Thyroid gland (tissue), 4 donors: ENCODE measurements around the gene SLC25A6. TPM values are rescaled to one million over a fixed set of nuclear protein-coding genes. Genes with fewer than 3 reads are reported as not detected.
"Not testable (repeated sequence)": the region's sequence is repeated elsewhere in the genome, so short reads cannot be mapped to it uniquely, and the experiment has no call there.

ENCODE experiments used
- DNase-seq, 2 donors: peaks; one replicate each; pipeline ENCODE4 v3.0.0-alpha.2; 2019
- H3K27ac ChIP-seq, 3 donors: fragments of 200-600 bp; sonication (generic); 1 replicate in 2 of 3; 2 replicates in 1 of 3; pipeline ENCODE4 v1.5.1; 2016 to 2019; ENCODE audit warnings: mild to moderate bottlenecking in 1 of 3, moderate library complexity in 1 of 3
- H3K27me3 ChIP-seq: fragments of 200-600 bp; sonication (generic); one replicate; pipeline ENCODE4 v1.5.1; 2019
- H3K36me3 ChIP-seq, 2 donors: fragments of 200-600 bp; sonication (generic); one replicate each; pipeline ENCODE4 v1.5.1; 2016 to 2019
- H3K4me1 ChIP-seq, 2 donors: fragments of 200-600 bp; sonication (generic); one replicate each; pipeline ENCODE4 v1.5.1; 2017 to 2019
- H3K4me3 ChIP-seq, 3 donors: fragments of 200-600 bp; sonication (generic); replicated peaks in 1 of 3; 1 replicate in 2 of 3; 2 replicates in 1 of 3; pipeline ENCODE4 v1.5.1; 2016; ENCODE audit warnings: mild to moderate bottlenecking in 1 of 3
- H3K9me3 ChIP-seq: fragments of 200-600 bp; sonication (generic); one replicate; pipeline ENCODE4 v1.5.1; 2017
- CTCF ChIP-seq, 6 experiments: fragments of 200-600 bp in 3 of 6; fragments of 450-650 bp in 3 of 6; sonication (generic) in 3 of 6; IDR thresholded peaks; one replicate each; pipeline ENCODE4 v1.5.1; 2016 to 2019; ENCODE audit warnings: antibody characterized with exemption in 6 of 6, mild to moderate bottlenecking in 2 of 6, inconsistent platforms in 1 of 6, moderate library complexity in 1 of 6
- POLR2A ChIP-seq, 2 donors: fragments of 450-650 bp; IDR thresholded peaks; one replicate each; pipeline ENCODE4 v1.6.1; 2017; ENCODE audit warnings: antibody characterized with exemption in 2 of 2, mild to moderate bottlenecking in 2 of 2, moderate library complexity in 1 of 2
- WGBS, 2 donors: methylation state at CpG; one replicate each; pipeline ENCODE4 v1.1.5; 2017; 5-methylcytosine and 5-hydroxymethylcytosine counted together
- intact Hi-C: fragments of 100-400 bp; cut with DNase I; formaldehyde crosslinking; loops from one replicate; pipeline ENCODE4 v1.15.1; 2023
- total RNA-seq, 4 donors: library from RNA; depleted of rRNA; stranded (reverse); fragments of >200 nt; gene quantifications; one replicate each; pipeline ENCODE4 v1.2.3, GENCODE V29; 2016

Gene SLC25A6
- total RNA-seq, 4 donors from 2014 or later, result 219 to 397 (median 320) TPM

GRCh38 chrX:1378306-1378759, 13.6 kb downstream of the SLC25A6 start:
- 89 to 90% methylated on average over 13 to 18 of the region's 24 CpGs for WGBS, 2 donors
- no peaks in the 10 kb centered on the region for H3K27me3 ChIP-seq
- peaks cover 0 to under 1% of the 10 kb centered on the region in 2 donors for H3K36me3 ChIP-seq
- no peak overlapping the region for H3K27ac ChIP-seq
- H3K4me1 ChIP-seq, result no peaks in the 10 kb centered on the region
- H3K9me3 ChIP-seq, result no peaks in the 10 kb centered on the region
- no peak for DNase-seq
- intact Hi-C loops, result no loop called here
- no peak overlapping the region for H3K4me3 ChIP-seq
- TF ChIP-seq CTCF (IDR thresholded peaks at IDR 0.05) (no peak), POLR2A (IDR thresholded peaks at IDR 0.05) (no peak)

GRCh38 chrX:1368385-1368698, 23.6 kb downstream of the SLC25A6 start:
- no peaks in the 10 kb centered on the region for H3K4me1 ChIP-seq
- H3K36me3 ChIP-seq, result no peaks in the 10 kb centered on the region
- no peaks in the 10 kb centered on the region for H3K9me3 ChIP-seq
- no peak overlapping the region for H3K4me3 ChIP-seq
- intact Hi-C loops, result no loop called here
- no peak overlapping the region for H3K27ac ChIP-seq
- TF ChIP-seq POLR2A (IDR thresholded peaks at IDR 0.05) (no peak), CTCF (IDR thresholded peaks at IDR 0.05) (no peak)
- DNase-seq, result no peak
- WGBS, 2 donors, result 75 to 87% methylated on average over 4 of the region's 4 CpGs
- no peaks in the 10 kb centered on the region for H3K27me3 ChIP-seq

- H3K27ac ChIP-seq, H3K9me3 ChIP-seq, DNase-seq, H3K36me3 ChIP-seq, intact Hi-C loops, H3K4me3 ChIP-seq, H3K27me3 ChIP-seq, H3K4me1 ChIP-seq: not testable (repeated sequence)
- no CpG with 5 or more reads among the region's 63 CpGs for WGBS, 2 donors
These were observed 25.6 kb downstream of the SLC25A6 start for GRCh38 chrX:1366363-1366762.

- peaks cover 3 to 7% of the 10 kb centered on the region in 2 donors for H3K36me3 ChIP-seq
- no peaks in the 10 kb centered on the region for H3K4me1 ChIP-seq
- DNase-seq, result no peak
- no peak overlapping the region for H3K4me3 ChIP-seq
- 94 to 97% methylated on average over 2 of the region's 2 CpGs for WGBS, 2 donors
- H3K27ac ChIP-seq, result no peak overlapping the region
- H3K9me3 ChIP-seq, result no peaks in the 10 kb centered on the region
- H3K27me3 ChIP-seq, result no peaks in the 10 kb centered on the region
- no peak for TF ChIP-seq CTCF (IDR thresholded peaks at IDR 0.05)
- no peak for TF ChIP-seq POLR2A (IDR thresholded peaks at IDR 0.05)
- intact Hi-C loops, result no loop called here
These were observed 30.0 kb downstream of the SLC25A6 start for GRCh38 chrX:1361910-1362309.

GRCh38 chrX:1361275-1361674, 30.6 kb downstream of the SLC25A6 start:
- H3K27ac ChIP-seq, result no peak overlapping the region
- intact Hi-C loops, result no loop called here
- 79 to 92% methylated on average over 12 of the region's 12 CpGs for WGBS, 2 donors
- no peaks in the 10 kb centered on the region for H3K4me1 ChIP-seq
- DNase-seq, result no peak
- no peaks in the 10 kb centered on the region for H3K27me3 ChIP-seq
- peaks cover 3 to 7% of the 10 kb centered on the region in 2 donors for H3K36me3 ChIP-seq
- no peak overlapping the region for H3K4me3 ChIP-seq
- H3K9me3 ChIP-seq, result no peaks in the 10 kb centered on the region
- TF ChIP-seq CTCF (IDR thresholded peaks at IDR 0.05) (no peak), POLR2A (IDR thresholded peaks at IDR 0.05) (no peak)

GRCh38 chrX:1360171-1360570, 31.7 kb downstream of the SLC25A6 start:
- no peak for TF ChIP-seq POLR2A (IDR thresholded peaks at IDR 0.05)
- no peak for TF ChIP-seq CTCF (IDR thresholded peaks at IDR 0.05)
- Histone ChIP-seq H3K4me3 (no peak overlapping the region), H3K36me3 (peaks cover 3 to 7% of the 10 kb centered on the region in 2 donors), H3K27ac (no peak overlapping the region), H3K9me3 (no peaks in the 10 kb centered on the region), H3K27me3 (no peaks in the 10 kb centered on the region), H3K4me1 (no peaks in the 10 kb centered on the region)
- WGBS, 2 donors, result 84 to 85% methylated on average over 2 of the region's 2 CpGs
- intact Hi-C loops, result no loop called here
- no peak for DNase-seq
